ENCODE measurements around the gene NCOA6. TPM values are rescaled to one million over a fixed set of nuclear protein-coding genes. Genes with fewer than 3 reads are reported as not detected.

The NCOA6 gene
- total RNA-seq, 1 donor from 2014 or later: 79.5 TPM

DNA sequence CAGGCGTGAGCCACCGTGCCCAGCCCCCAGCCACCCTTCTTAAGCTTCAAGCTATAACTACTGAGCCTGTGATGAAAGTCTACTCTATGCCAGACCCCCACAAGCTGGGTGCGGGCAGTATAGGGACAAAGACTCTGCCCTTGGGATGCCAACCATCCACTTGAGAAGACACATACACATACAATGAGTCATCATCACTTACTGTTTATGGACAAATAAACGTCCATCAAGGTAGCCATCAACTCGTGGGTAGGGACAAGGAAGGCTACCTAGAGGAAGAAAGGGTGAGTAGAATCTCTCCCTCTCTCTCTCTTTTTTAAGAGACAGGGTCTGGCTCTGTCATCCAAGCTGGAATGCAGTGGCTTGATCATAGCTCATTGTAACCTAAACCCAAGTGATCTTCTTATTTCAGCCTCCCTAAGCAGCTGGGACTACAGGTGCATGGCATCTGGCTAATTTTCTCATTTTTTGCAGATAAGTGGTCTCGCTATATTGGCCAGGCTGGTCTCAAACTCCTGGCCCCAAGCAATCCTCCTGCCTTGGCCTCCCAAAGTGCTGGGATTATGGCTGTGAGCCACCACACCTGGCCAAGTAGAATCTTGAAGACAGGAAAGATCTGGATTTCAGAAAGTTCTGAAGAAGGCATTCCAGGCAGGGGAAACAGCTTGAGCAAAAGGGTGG, 123.9 kb downstream of the NCOA6 start:
- H3K27me3 Mint-ChIP-seq (ENCODE audit: low read depth): peaks cover 35% of the 10 kb centered on the region
- TF ChIP-seq, protein P1, sequence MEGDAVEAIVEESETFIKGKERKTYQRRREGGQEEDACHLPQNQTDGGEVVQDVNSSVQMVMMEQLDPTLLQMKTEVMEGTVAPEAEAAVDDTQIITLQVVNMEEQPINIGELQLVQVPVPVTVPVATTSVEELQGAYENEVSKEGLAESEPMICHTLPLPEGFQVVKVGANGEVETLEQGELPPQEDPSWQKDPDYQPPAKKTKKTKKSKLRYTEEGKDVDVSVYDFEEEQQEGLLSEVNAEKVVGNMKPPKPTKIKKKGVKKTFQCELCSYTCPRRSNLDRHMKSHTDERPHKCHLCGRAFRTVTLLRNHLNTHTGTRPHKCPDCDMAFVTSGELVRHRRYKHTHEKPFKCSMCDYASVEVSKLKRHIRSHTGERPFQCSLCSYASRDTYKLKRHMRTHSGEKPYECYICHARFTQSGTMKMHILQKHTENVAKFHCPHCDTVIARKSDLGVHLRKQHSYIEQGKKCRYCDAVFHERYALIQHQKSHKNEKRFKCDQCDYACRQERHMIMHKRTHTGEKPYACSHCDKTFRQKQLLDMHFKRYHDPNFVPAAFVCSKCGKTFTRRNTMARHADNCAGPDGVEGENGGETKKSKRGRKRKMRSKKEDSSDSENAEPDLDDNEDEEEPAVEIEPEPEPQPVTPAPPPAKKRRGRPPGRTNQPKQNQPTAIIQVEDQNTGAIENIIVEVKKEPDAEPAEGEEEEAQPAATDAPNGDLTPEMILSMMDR (conservative IDR thresholded peaks at IDR 0.05): no peak
- H3K4me3 Mint-ChIP-seq: peak overlapping the region; percentile 95
- no peaks in the 10 kb centered on the region for H3K36me3 Mint-ChIP-seq (ENCODE audit: low read depth)
- no peaks in the 10 kb centered on the region for H3K9me3 Mint-ChIP-seq
- H3K27ac Mint-ChIP-seq (ENCODE audit: unreplicated experiment): no peak overlapping the region
- peaks cover 26% of the 10 kb centered on the region for H3K4me1 Mint-ChIP-seq
- no peak for DNase-seq (ENCODE audit: low read depth, low spot score)

DNA sequence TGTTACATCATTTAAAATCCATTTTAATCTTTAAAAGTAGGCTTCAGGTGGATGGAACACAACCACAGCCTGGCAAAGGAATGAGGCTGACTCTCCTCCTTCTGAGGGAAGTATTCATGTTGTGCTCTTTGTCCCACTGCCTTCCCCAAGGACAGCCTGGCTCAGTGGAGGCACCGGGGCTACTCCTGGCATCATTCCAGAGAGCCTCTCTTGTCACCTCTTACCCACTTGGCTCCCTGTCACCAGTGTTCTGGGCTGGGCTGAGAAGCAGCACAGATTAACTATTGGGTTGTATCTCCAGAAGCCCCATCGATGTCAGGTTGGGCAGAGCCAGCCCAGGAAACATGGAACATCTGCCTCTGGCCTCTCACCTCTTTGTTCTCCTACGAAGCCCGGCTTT, 132.0 kb downstream of the NCOA6 start:
- H3K4me1 Mint-ChIP-seq: no peaks in the 10 kb centered on the region
- TF ChIP-seq, protein P1 (conservative IDR thresholded peaks at IDR 0.05): no peak
- H3K4me3 Mint-ChIP-seq: no peak overlapping the region
- no peaks in the 10 kb centered on the region for H3K9me3 Mint-ChIP-seq
- no peak overlapping the region for H3K27ac Mint-ChIP-seq (ENCODE audit: unreplicated experiment)
- H3K36me3 Mint-ChIP-seq (ENCODE audit: low read depth): no peaks in the 10 kb centered on the region
- H3K27me3 Mint-ChIP-seq (ENCODE audit: low read depth): peaks cover 3% of the 10 kb centered on the region
- no peak for DNase-seq (ENCODE audit: low read depth, low spot score)

DNA sequence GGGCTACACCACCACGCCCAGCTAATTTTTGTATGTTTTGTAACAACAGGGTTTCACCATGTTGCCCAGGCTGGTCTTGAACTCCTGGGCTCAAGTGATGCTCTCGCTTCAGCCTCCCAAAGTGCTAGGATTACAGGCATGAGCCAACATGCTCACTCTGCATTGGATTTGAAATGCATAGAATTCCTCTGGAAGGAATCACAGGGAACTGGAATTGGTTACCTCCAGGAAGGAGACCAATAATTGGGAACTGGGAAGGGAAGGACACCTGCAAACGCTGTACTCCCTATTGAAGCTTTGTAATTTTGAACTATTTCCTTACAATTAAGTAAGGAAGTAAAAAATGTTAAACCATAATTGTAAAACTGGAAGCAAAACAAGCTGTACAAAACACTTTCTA, 133.6 kb downstream of the NCOA6 start:
- Mint-ChIP-seq H3K4me3 (no peak overlapping the region), H3K9me3 (no peaks in the 10 kb centered on the region), H3K4me1 (peaks cover 5% of the 10 kb centered on the region), H3K27ac (ENCODE audit: unreplicated experiment) (no peak overlapping the region), H3K36me3 (ENCODE audit: low read depth) (no peaks in the 10 kb centered on the region), H3K27me3 (ENCODE audit: low read depth) (no peaks in the 10 kb centered on the region)
- TF ChIP-seq, protein P1 (conservative IDR thresholded peaks at IDR 0.05): no peak
- no peak for DNase-seq (ENCODE audit: low read depth, low spot score)

DNA sequence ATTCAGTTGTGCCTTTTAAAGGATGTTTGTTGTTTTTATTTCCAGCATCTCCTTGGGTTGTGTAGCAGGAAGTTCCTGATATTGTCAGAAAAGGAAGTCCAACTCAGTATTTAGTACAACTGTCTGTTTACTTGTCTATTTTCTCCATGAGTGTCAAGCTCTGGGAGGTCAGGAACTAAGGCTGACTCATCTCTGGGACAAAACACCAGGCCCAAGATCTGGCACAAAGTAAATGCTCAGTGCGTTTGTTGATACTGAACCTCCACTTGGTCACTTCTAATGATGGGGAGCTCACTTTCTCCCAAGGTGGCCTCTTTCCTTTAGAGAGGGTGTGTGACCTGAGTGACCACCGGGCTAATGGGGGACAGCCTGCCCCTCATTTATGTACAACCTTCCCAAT, 136.0 kb downstream of the NCOA6 start:
- peaks cover 5% of the 10 kb centered on the region for H3K4me1 Mint-ChIP-seq
- H3K36me3 Mint-ChIP-seq (ENCODE audit: low read depth): no peaks in the 10 kb centered on the region
- no peak for DNase-seq (ENCODE audit: low read depth, low spot score)
- H3K9me3 Mint-ChIP-seq: no peaks in the 10 kb centered on the region
- H3K27ac Mint-ChIP-seq (ENCODE audit: unreplicated experiment): no peak overlapping the region
- no peak overlapping the region for H3K4me3 Mint-ChIP-seq
- TF ChIP-seq, protein P1 (conservative IDR thresholded peaks at IDR 0.05): no peak
- H3K27me3 Mint-ChIP-seq (ENCODE audit: low read depth): no peaks in the 10 kb centered on the region

DNA sequence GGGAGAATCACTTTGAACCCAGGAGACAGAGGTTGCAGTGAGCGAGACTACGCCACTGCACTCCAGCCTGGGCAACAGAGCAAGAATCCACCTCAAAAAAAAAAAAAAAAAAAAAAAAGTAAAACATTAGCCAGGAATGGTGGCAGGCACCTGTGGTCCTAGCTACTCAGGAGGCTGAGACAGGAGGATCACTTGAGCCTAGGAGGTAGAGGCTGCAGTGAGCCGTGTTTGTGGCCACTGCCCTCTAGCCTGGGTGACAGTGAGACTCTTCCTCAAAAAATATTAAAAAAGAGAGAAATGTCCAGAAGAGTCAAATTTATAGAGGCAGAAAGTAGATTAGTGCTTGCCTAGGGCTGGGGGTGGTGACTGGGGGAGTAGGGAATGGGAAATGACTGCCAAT, 141.8 kb downstream of the NCOA6 start:
- Mint-ChIP-seq H3K27ac (ENCODE audit: unreplicated experiment) (no peak overlapping the region), H3K36me3 (ENCODE audit: low read depth) (no peaks in the 10 kb centered on the region), H3K27me3 (ENCODE audit: low read depth) (no peaks in the 10 kb centered on the region), H3K4me3 (no peak overlapping the region), H3K9me3 (no peaks in the 10 kb centered on the region), H3K4me1 (peaks cover 5% of the 10 kb centered on the region)
- TF ChIP-seq, protein P1 (conservative IDR thresholded peaks at IDR 0.05): no peak
- no peak for DNase-seq (ENCODE audit: low read depth, low spot score)
